ENCODE data around the gene NPBWR2.

Gene NPBWR2, protein sequence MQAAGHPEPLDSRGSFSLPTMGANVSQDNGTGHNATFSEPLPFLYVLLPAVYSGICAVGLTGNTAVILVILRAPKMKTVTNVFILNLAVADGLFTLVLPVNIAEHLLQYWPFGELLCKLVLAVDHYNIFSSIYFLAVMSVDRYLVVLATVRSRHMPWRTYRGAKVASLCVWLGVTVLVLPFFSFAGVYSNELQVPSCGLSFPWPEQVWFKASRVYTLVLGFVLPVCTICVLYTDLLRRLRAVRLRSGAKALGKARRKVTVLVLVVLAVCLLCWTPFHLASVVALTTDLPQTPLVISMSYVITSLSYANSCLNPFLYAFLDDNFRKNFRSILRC

DNA sequence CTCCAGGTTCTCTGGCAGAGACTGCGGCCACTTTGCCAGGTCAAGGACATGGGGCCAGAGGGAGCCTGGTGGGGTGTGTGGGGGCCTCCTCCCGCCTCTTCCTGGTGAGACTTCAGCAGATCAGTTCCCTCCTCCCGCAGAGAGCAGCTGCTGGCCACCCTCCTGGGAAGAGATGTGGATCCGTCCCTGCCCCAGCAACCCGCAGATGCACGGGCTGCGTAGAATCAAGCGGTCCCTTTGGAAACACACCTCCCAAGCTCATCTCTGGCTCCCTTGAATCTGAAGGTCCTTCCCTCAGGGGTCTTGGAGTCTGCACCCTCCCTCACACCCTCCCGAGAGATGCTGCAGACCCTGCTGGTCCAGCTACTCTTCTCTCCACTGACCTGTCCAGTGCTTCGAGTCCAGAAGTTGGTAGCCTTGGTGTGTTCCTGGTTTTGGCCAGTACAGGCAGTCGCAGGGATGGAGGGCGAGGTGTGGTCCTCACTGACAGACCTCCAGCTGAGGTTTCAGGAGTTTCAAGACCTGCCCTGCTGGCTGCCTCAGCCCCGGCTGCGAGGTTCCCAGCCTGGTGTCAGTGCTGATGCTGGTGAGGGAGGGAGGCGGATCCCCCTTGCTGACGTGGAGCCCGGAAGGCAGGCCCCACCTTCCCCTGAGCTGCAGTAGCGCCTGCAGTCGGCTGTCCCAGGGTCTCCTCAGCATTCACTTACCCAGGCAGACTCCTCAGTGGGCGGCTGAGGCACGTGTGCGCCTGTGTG, at the start of gene NPBWR2:
NPBWR2 (minus strand) TSS at position 585 of the 755 bp plus-strand sequence. CDS start 734 bp downstream, outside the sequence.
- H3K27ac ChIP-seq (ENCODE audit: low read depth, low read length, poor library complexity, severe bottlenecking) = peak within 1 kb of the TSS; percentile 50
- no peaks in the 10 kb centered on the region for H3K9me3 ChIP-seq (ENCODE audit: low read length)
- no peaks in the 10 kb centered on the region for H3K9me2 ChIP-seq (ENCODE audit: low read depth, low read length)
- H3K36me3 ChIP-seq (ENCODE audit: insufficient read depth, low read length) = no peaks in the 10 kb centered on the region
- H3K27me3 ChIP-seq (ENCODE audit: insufficient read depth, low read length) = 0 out of 2 replicates have a peak, but pooled peaks cover 7% of the 10 kb centered on the region
- H2AFZ ChIP-seq (ENCODE audit: low read length) = no peak within 1 kb of the TSS
- peak within 1 kb of the TSS; percentile 43; the same call in 1 of the 2 replicates for H3K9ac ChIP-seq (ENCODE audit: low read length)
- no peaks in the 10 kb centered on the region for H3K79me2 ChIP-seq (ENCODE audit: insufficient read depth, low read length)
- no peaks in the 10 kb centered on the region for H3F3A ChIP-seq (ENCODE audit: insufficient read depth, low read length)
- peaks cover 24% of the 10 kb centered on the region for H3K4me1 ChIP-seq (ENCODE audit: insufficient read depth, low read length, severe bottlenecking)
- no peaks in the 10 kb centered on the region for H4K20me1 ChIP-seq (ENCODE audit: insufficient read depth, low read length)
- H3K4me3 ChIP-seq (ENCODE audit: low read depth, low read length, poor library complexity, severe bottlenecking) = peak within 1 kb of the TSS; percentile 35
- peak within 1 kb of the TSS; percentile 13; the same call in 1 of the 2 replicates for H3K4me2 ChIP-seq (ENCODE audit: low read length)
- TF ChIP-seq, protein P1, sequence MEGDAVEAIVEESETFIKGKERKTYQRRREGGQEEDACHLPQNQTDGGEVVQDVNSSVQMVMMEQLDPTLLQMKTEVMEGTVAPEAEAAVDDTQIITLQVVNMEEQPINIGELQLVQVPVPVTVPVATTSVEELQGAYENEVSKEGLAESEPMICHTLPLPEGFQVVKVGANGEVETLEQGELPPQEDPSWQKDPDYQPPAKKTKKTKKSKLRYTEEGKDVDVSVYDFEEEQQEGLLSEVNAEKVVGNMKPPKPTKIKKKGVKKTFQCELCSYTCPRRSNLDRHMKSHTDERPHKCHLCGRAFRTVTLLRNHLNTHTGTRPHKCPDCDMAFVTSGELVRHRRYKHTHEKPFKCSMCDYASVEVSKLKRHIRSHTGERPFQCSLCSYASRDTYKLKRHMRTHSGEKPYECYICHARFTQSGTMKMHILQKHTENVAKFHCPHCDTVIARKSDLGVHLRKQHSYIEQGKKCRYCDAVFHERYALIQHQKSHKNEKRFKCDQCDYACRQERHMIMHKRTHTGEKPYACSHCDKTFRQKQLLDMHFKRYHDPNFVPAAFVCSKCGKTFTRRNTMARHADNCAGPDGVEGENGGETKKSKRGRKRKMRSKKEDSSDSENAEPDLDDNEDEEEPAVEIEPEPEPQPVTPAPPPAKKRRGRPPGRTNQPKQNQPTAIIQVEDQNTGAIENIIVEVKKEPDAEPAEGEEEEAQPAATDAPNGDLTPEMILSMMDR (IDR thresholded peaks at IDR 0.05; ENCODE audit: low read length) = no peak
- TF ChIP-seq EZH2 (IDR thresholded peaks at IDR 0.05; ENCODE audit: borderline replicate concordance, low read length) = no peak

DNA sequence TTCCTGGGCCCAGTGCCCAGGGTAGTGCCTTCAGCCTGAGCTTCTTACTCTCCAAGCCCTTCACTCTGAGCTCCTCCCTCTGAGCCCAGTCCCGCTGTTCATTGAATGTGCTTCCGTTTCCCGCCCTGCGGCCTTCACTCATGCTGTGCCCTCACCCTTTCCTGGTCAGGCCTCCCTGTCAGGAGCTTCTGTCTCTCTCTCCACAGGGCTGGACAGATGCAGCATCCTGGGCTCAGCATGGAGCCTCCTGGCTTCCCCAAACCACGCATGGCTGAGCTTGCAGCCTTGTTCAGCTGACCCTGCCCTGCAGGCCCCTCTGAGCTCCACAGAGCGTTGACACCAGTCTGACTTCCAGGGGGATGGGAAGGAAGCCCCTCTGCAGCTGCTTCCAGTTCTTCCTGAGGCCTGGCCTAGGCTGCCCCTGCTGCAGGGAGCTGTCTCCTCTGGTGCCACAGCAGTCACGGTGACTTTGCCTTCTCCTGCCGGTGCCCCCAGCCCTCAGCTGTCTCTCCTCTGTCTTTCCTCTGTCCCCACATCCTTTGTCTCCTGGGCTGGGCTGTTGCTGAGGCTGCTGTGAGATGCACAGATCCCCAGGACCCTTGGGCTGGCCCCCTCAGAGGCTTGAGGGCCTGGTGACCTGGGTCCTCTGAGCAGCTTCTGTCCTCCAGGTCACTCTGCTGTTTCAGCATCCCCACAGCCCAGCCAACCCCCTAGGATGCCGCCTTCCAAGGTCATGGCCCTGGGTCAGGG, 48.9 kb upstream of the NPBWR2 start:
- Histone ChIP-seq H3K27ac (ENCODE audit: low read depth, low read length, poor library complexity, severe bottlenecking) (no peak overlapping the region), H3K27me3 (ENCODE audit: insufficient read depth, low read length) (peaks cover 7% of the 10 kb centered on the region; the same call in 1 of the 2 replicates), H3K79me2 (ENCODE audit: insufficient read depth, low read length) (no peaks in the 10 kb centered on the region), H4K20me1 (ENCODE audit: insufficient read depth, low read length) (no peaks in the 10 kb centered on the region), H3K4me1 (ENCODE audit: insufficient read depth, low read length, severe bottlenecking) (no peaks in the 10 kb centered on the region), H2AFZ (ENCODE audit: low read length) (no peak overlapping the region), H3F3A (ENCODE audit: insufficient read depth, low read length) (no peaks in the 10 kb centered on the region), H3K36me3 (ENCODE audit: insufficient read depth, low read length) (no peaks in the 10 kb centered on the region), H3K4me2 (ENCODE audit: low read length) (no peak overlapping the region), H3K9me3 (ENCODE audit: low read length) (no peaks in the 10 kb centered on the region), H3K9me2 (ENCODE audit: low read depth, low read length) (no peaks in the 10 kb centered on the region), H3K4me3 (ENCODE audit: low read depth, low read length, poor library complexity, severe bottlenecking) (no peak overlapping the region), H3K9ac (ENCODE audit: low read length) (no peak overlapping the region)
- TF ChIP-seq, protein P1 (IDR thresholded peaks at IDR 0.05; ENCODE audit: low read length) = no peak
- no peak for TF ChIP-seq EZH2 (IDR thresholded peaks at IDR 0.05; ENCODE audit: borderline replicate concordance, low read length)

DNA sequence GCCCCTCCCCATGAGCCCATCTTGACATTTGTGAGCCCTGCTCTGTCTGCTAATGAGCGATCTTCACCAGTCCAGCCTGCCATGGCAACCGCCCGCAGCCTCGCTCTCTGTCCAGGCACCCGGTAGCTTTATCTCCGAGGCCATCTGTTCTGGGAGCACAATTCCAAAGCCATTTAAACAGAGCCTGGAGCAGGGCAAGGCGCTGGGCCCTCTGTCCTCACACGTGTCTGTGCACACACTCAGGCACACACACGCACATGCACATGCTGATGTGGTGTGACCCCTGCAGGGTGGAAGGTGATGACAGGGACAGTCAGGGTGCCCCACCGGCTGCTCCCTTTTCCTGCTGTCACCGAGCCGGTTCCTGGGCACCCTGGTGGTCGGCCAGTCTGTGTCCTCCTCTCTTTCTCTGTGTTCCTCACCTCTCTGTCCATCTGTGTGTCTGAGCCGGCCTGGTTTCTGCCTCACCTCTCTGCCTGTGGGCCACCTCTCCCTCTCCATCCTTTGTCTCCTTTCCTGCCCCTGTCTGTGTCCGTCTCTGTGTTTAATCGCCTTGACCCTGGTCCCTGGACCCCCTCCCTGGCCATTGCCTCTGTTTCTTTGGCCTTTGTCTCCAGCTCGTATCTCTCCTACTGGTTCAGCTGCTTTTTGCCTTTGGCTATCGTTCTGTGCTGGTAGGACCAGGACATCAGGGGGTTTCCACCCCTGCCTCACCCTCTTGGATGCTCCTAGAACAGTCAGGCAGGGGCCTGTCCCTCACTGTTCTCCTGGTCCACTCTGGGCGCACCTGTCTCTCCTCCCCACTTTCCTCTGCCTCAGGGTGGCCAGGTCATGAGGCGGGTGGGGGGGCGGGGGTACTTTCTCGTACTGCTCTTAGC, 48.1 kb upstream of the NPBWR2 start:
- no peaks in the 10 kb centered on the region for H3K79me2 ChIP-seq (ENCODE audit: insufficient read depth, low read length)
- no peaks in the 10 kb centered on the region for H3K9me3 ChIP-seq (ENCODE audit: low read length)
- no peak overlapping the region for H3K4me2 ChIP-seq (ENCODE audit: low read length)
- no peak overlapping the region for H2AFZ ChIP-seq (ENCODE audit: low read length)
- no peaks in the 10 kb centered on the region for H3K4me1 ChIP-seq (ENCODE audit: insufficient read depth, low read length, severe bottlenecking)
- H4K20me1 ChIP-seq (ENCODE audit: insufficient read depth, low read length) = no peaks in the 10 kb centered on the region
- H3K4me3 ChIP-seq (ENCODE audit: low read depth, low read length, poor library complexity, severe bottlenecking) = no peak overlapping the region
- no peak overlapping the region for H3K9ac ChIP-seq (ENCODE audit: low read length)
- no peaks in the 10 kb centered on the region for H3K36me3 ChIP-seq (ENCODE audit: insufficient read depth, low read length)
- H3F3A ChIP-seq (ENCODE audit: insufficient read depth, low read length) = no peaks in the 10 kb centered on the region
- H3K27me3 ChIP-seq (ENCODE audit: insufficient read depth, low read length) = peaks cover 4% of the 10 kb centered on the region; the same call in 1 of the 2 replicates
- H3K27ac ChIP-seq (ENCODE audit: low read depth, low read length, poor library complexity, severe bottlenecking) = no peak overlapping the region
- TF ChIP-seq, protein P1 (IDR thresholded peaks at IDR 0.05; ENCODE audit: low read length) = no peak
- no peak for TF ChIP-seq EZH2 (IDR thresholded peaks at IDR 0.05; ENCODE audit: borderline replicate concordance, low read length)
- H3K9me2 ChIP-seq (ENCODE audit: low read depth, low read length) = no peaks in the 10 kb centered on the region
